ENCODE data around the gene PRMT7. TPM values are rescaled to one million over a fixed set of nuclear protein-coding genes. Genes with fewer than 3 reads are reported as not detected.
"Not testable (repeated sequence)": the region's sequence is repeated elsewhere in the genome, so short reads cannot be mapped to it uniquely, and the experiment has no call there.

The PRMT7 gene
- total RNA-seq, 1 experiment from 2014 or later = 41.5 TPM

GRCh38 chr16:68283801-68284598 is 26.8 kb upstream of the PRMT7 start:
- DNase-seq (ENCODE audit: low read depth) = no peak

- DNase-seq (ENCODE audit: low read depth) = no peak
Measured at GRCh38 chr16:68284847-68285246, 26.0 kb upstream of the PRMT7 start.

- DNase-seq (ENCODE audit: low read depth) = no peak
Measured at GRCh38 chr16:68285683-68286082, 25.1 kb upstream of the PRMT7 start.

GRCh38 chr16:68286153-68287074 is 24.4 kb upstream of the PRMT7 start:
- peak; percentile 23 for DNase-seq (ENCODE audit: low read depth)

- DNase-seq (ENCODE audit: low read depth) = peak; percentile 86
Measured at GRCh38 chr16:68287276-68288251, 23.3 kb upstream of the PRMT7 start.

GRCh38 chr16:68288252-68288650 is 22.6 kb upstream of the PRMT7 start:
- DNase-seq (ENCODE audit: low read depth) = no peak

DNA sequence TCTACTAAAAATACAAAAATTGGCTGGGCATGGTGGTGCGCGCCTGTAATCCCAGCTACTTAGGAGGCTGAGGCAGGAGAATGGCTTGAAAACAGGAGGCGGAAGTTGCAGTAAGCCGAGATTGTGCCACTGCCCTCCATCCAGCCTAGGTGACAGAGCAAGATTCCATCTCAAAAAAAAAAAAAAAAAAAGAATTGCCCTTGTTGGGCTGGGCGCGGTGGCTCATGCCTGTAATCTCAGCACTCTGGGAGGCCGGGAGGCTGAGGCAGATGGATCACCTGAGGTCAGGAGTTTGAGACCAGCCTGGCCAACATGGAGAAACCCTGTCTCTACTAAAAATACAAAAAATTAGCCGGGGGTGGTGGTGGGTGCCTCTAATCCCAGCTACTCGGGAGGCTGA is 22.0 kb upstream of the PRMT7 start:
- DNase-seq (ENCODE audit: low read depth) = not testable (repeated sequence)

DNA sequence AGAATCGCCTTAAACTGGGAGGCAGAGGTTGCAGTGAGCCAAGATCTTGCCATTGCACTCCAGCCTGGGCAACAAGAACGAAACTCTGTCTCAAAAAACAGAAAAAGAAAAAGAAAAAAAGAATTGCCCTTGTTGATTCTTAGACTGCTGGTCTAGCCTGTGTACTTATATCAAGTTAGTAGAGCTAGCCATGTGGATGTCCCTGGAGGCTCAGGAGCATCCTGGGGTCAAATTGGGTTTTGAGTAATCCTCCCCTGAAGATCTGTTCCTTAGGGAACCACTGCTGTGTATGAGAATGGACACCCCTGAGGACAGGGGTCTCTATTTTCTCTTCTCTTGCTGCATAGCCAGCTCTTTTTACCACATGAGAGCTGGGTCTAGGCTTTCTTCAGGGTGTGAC is 21.6 kb upstream of the PRMT7 start:
- DNase-seq (ENCODE audit: low read depth) = no peak

- DNase-seq (ENCODE audit: low read depth) = no peak
Measured at GRCh38 chr16:68289621-68290329, 21.0 kb upstream of the PRMT7 start.

- DNase-seq (ENCODE audit: low read depth) = no peak
Measured at GRCh38 chr16:68290450-68290849, 20.4 kb upstream of the PRMT7 start.

DNA sequence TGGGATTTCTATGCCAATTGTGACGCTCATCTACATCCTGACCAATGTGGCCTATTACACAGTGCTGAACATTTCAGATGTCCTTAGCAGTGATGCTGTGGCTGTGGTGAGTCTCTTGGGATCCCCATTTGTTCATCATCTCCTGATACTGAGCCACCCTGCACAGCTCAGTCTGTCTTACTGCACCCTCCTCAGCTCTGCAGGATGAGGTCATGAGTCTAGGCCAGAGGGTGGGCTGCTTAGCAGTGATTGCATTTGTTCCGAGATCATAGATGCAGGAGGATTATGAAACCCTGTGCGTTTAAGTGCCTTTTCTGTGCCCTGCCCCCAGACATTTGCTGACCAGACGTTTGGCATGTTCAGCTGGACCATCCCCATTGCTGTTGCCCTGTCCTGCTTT is 19.6 kb upstream of the PRMT7 start:
- no peak for DNase-seq (ENCODE audit: low read depth)

DNA sequence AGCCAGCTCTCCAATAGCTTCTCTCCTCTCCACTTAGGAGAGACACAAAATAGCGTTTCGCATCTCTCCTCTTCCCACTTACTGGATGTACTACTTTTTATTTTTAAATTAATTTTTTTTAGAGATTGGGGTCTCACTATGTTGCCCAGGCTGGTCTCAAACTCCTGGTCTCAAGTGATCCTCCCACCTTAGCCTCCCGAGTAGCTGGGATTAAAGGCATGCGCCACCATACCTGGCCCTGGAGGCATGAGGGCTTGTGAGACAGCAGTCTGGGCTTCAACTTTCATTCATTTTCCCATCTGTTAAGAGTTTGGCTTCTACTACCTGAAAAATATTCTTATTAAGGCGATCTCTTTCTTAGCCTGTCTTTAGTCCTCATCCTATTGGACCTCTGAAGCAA is 18.4 kb upstream of the PRMT7 start:
- DNase-seq (ENCODE audit: low read depth) = no peak

GRCh38 chr16:68296291-68296690 is 14.5 kb upstream of the PRMT7 start:
- no peak for DNase-seq (ENCODE audit: low read depth)

GRCh38 chr16:68296693-68297092 is 14.1 kb upstream of the PRMT7 start:
- no peak for DNase-seq (ENCODE audit: low read depth)

DNA sequence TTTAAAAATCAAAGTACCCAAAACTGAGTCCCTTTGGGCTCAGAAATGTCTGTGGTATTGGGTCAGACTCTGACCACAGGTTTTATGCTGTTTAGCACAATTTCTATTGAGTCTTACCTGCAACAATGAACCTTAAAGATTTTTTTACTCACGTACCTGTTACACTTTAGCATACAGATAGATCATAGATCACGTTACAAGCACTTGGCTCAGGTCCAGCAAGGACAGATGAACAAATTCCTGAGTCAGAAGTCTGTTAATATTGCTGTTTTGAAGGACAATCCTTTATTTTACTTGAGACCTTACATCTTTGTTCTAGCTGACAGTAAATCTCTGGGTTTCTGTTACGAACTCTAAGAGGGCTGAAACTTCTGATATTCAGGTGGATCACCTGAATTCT is 12.9 kb upstream of the PRMT7 start:
- DNase-seq (ENCODE audit: low read depth) = no peak

DNA sequence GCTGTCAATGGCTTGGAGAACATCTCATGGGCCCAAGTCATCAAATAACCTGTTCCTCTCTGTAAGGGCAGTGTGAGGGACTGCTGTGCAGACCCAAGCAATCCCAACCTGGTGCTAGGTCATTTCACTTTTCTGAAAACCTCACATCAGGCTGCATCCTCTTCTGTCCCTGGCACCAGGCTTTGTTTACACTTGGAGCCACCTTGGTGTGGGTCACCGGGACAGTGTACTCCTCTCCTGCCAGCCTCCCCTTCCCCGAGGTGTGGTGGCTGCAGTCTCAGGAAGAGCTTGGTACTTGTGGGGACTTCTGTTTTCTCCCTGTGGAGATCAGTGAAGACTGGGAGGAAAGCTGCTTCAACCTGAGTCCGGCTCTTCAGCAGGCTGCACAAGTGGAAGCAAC is 12.5 kb upstream of the PRMT7 start:
- DNase-seq (ENCODE audit: low read depth) = no peak

- DNase-seq (ENCODE audit: low read depth) = peak; percentile 36
Measured at GRCh38 chr16:68298907-68299561, 11.8 kb upstream of the PRMT7 start.

- no peak for DNase-seq (ENCODE audit: low read depth)
Measured at GRCh38 chr16:68299571-68300453, 11.0 kb upstream of the PRMT7 start.
